Measurements from ENCODE around the gene TCERG1L. TPM values are rescaled to one million over a fixed set of nuclear protein-coding genes. Genes with fewer than 3 reads are reported as not detected.

The TCERG1L gene
- total RNA-seq, 1 experiment from 2014 or later: not detected

GRCh38 chr10:131165092-131165491, 146.4 kb downstream of the TCERG1L start:
- Histone ChIP-seq H3K4me3 (ENCODE audit: low read depth in 2 of 2, low read length in 2 of 2) (no peak overlapping the region), H3K36me3 (ENCODE audit: control insufficient read depth, insufficient read depth, low read length) (no peaks in the 10 kb centered on the region), H3K27me3 (ENCODE audit: control insufficient read depth, insufficient read depth, low read length) (peaks cover 5% of the 10 kb centered on the region; the same call in 1 of the 2 replicates), H3K27ac (ENCODE audit: low read length) (no peak overlapping the region), H3K4me1 (ENCODE audit: control insufficient read depth, insufficient read depth, low read length) (no peaks in the 10 kb centered on the region), H3K9me3 (ENCODE audit: control insufficient read depth, insufficient read depth, low read depth, low read length) (no peaks in the 10 kb centered on the region)
- ChIA-PET CTCF (no interaction called here), POLR2A (no interaction called here)
- ATAC-seq (no peak), DNase-seq (ENCODE audit: low read depth, low spot score) (no peak)
- TF ChIP-seq SIN3A (IDR thresholded peaks at IDR 0.05; ENCODE audit: borderline replicate concordance, insufficient read depth, low read depth, low read length) (no peak), CTCF (IDR thresholded peaks at IDR 0.05) (no peak), POLR2AphosphoS5 (IDR thresholded peaks at IDR 0.05; ENCODE audit: low read depth, low read length) (no peak), REST (IDR thresholded peaks at IDR 0.05; ENCODE audit: insufficient read depth in 1 of 2, low read depth in 2 of 2, low read length in 1 of 2) (no peak), TCF7L2 (IDR thresholded peaks at IDR 0.05; ENCODE audit: low read depth, low read length) (no peak)
- no TSS peak for BruUV-seq (replicated peaks)
- intact Hi-C loops (cut with micrococcal nuclease; ENCODE audit: unreplicated experiment) (no loop called here), in situ Hi-C loops (cut with HindIII; ENCODE audit: low pct_unique_long_range_greater_than_20kb, low sequenced_read_pairs) (no loop called here)

- Histone ChIP-seq H3K27me3 (ENCODE audit: control insufficient read depth, insufficient read depth, low read length) (peaks cover 5% of the 10 kb centered on the region; the same call in 1 of the 2 replicates), H3K4me1 (ENCODE audit: control insufficient read depth, insufficient read depth, low read length) (no peaks in the 10 kb centered on the region), H3K27ac (ENCODE audit: low read length) (no peak overlapping the region), H3K36me3 (ENCODE audit: control insufficient read depth, insufficient read depth, low read length) (no peaks in the 10 kb centered on the region), H3K9me3 (ENCODE audit: control insufficient read depth, insufficient read depth, low read depth, low read length) (no peaks in the 10 kb centered on the region), H3K4me3 (ENCODE audit: low read depth in 2 of 2, low read length in 2 of 2) (no peak overlapping the region)
- DNase-seq (ENCODE audit: low read depth, low spot score): no peak
- no peak for TF ChIP-seq CTCF (IDR thresholded peaks at IDR 0.05)
- no peak for TF ChIP-seq POLR2AphosphoS5 (IDR thresholded peaks at IDR 0.05; ENCODE audit: low read depth, low read length)
- no peak for TF ChIP-seq TCF7L2 (IDR thresholded peaks at IDR 0.05; ENCODE audit: low read depth, low read length)
- TF ChIP-seq REST (IDR thresholded peaks at IDR 0.05; ENCODE audit: insufficient read depth in 1 of 2, low read depth in 2 of 2, low read length in 1 of 2): no peak
- no peak for TF ChIP-seq SIN3A (IDR thresholded peaks at IDR 0.05; ENCODE audit: borderline replicate concordance, insufficient read depth, low read depth, low read length)
- ChIA-PET CTCF (no interaction called here), POLR2A (no interaction called here)
- intact Hi-C loops (cut with micrococcal nuclease; ENCODE audit: unreplicated experiment) (no loop called here), in situ Hi-C loops (cut with HindIII; ENCODE audit: low pct_unique_long_range_greater_than_20kb, low sequenced_read_pairs) (no loop called here)
- ATAC-seq: no peak
- BruUV-seq (replicated peaks): no TSS peak
Measured at GRCh38 chr10:131162866-131163843, 148.4 kb downstream of the TCERG1L start.

Data from Panc1 (cell line).